WTC11 (cell line): ENCODE results near the gene RPLP1. TPM values are rescaled to one million over a fixed set of nuclear protein-coding genes. Genes with fewer than 3 reads are reported as not detected.

Experiments
- ATAC-seq: fragments of 200-7000 bp; cut with Tn5 transposase; 2 replicates; pipeline ENCODE4 v1.10.0; 2021; ENCODE audit warnings: mild to moderate bottlenecking, moderate library complexity
- CTCF ChIA-PET: fragments of 300-600 bp; sonication (Branson Sonifier 250); formaldehyde crosslinking; loops from one replicate; lab custom pipeline; 2021; ENCODE audit warnings: antibody characterized with exemption; lab: Charles Lee
- POLR2A ChIA-PET: fragments of 350-600 bp; sonication (Branson Sonifier 250); formaldehyde crosslinking; loops from one replicate; lab custom pipeline; 2021; ENCODE audit warnings: antibody characterized with exemption; lab: Charles Lee
- DNase-seq: peaks from one replicate; pipeline ENCODE4 v3.0.0; 2021; ENCODE audit warnings: low spot score
- H3K27ac Mint-ChIP-seq: 2 replicates; pipeline ENCODE4 v1.8.0; 2021; ENCODE audit warnings: mixed read lengths
- H3K27me3 Mint-ChIP-seq: 2 replicates; pipeline ENCODE4 v1.8.0; 2021; ENCODE audit warnings: low read depth, mild to moderate bottlenecking, moderate library complexity, mixed read lengths
- H3K36me3 Mint-ChIP-seq: 2 replicates; pipeline ENCODE4 v1.8.0; 2021; ENCODE audit warnings: mixed read lengths
- H3K4me1 Mint-ChIP-seq: 2 replicates; pipeline ENCODE4 v1.8.0; 2022; ENCODE audit warnings: mixed read lengths
- H3K4me3 Mint-ChIP-seq: 2 replicates; pipeline ENCODE4 v1.8.0; 2021; ENCODE audit warnings: mild to moderate bottlenecking, moderate library complexity, mixed read lengths
- H3K9me3 Mint-ChIP-seq: 2 replicates; pipeline ENCODE4 v1.8.0; 2021; ENCODE audit warnings: mixed read lengths
- ATF3 ChIP-seq: sonication (generic); formaldehyde crosslinking; conservative IDR thresholded peaks from 2 replicates; pipeline ENCODE4 v1.8.1; 2022; ENCODE audit warnings: mild to moderate bottlenecking, missing genetic modification reagents
- CREB1 ChIP-seq: sonication (generic); formaldehyde crosslinking; IDR thresholded peaks from 2 replicates; pipeline ENCODE4 v1.8.0; 2023; ENCODE audit warnings: mild to moderate bottlenecking, missing genetic modification reagents
- ELF4 ChIP-seq: sonication (generic); formaldehyde crosslinking; IDR thresholded peaks from 2 replicates; pipeline ENCODE4 v1.8.1; 2022; ENCODE audit warnings: low read depth, mild to moderate bottlenecking, moderate library complexity, missing genetic modification reagents
- FOXK1 ChIP-seq: sonication (generic); formaldehyde crosslinking; IDR thresholded peaks from 2 replicates; pipeline ENCODE4 v1.8.0; 2022; ENCODE audit warnings: mild to moderate bottlenecking, moderate library complexity, missing genetic modification reagents
- JAZF1 ChIP-seq: fragments of 250-450 bp; sonication (Bioruptor Pico); IDR thresholded peaks from 2 replicates; pipeline ENCODE4 v1.9.0; 2021; ENCODE audit warnings: moderate library complexity, mild to moderate bottlenecking, inconsistent platforms
- MLX ChIP-seq: sonication (generic); formaldehyde crosslinking; IDR thresholded peaks from 2 replicates; pipeline ENCODE4 v1.8.1; 2023; ENCODE audit warnings: mild to moderate bottlenecking, missing genetic modification reagents, moderate library complexity
- MYBL2 ChIP-seq: sonication (generic); formaldehyde crosslinking; IDR thresholded peaks from 2 replicates; pipeline ENCODE4 v1.8.1; 2023; ENCODE audit warnings: mild to moderate bottlenecking, moderate library complexity, missing genetic modification reagents
- NFE2L1 ChIP-seq: sonication (generic); formaldehyde crosslinking; IDR thresholded peaks from 2 replicates; pipeline ENCODE4 v1.8.1; 2023; ENCODE audit warnings: missing genetic modification reagents
- NFYB ChIP-seq: sonication (generic); formaldehyde crosslinking; conservative IDR thresholded peaks from 2 replicates; pipeline ENCODE4 v1.8.0; 2022; ENCODE audit warnings: low read depth, missing genetic modification reagents
- NR1H2 ChIP-seq: sonication (generic); formaldehyde crosslinking; IDR thresholded peaks from 2 replicates; pipeline ENCODE4 v1.9.0; 2021; ENCODE audit warnings: mild to moderate bottlenecking, moderate library complexity, missing genetic modification reagents
- OVOL2 ChIP-seq: fragments of 250-450 bp; sonication (Bioruptor Pico); IDR thresholded peaks from 2 replicates; pipeline ENCODE4 v1.9.0; 2021; ENCODE audit warnings: mild to moderate bottlenecking, borderline replicate concordance
- RELA ChIP-seq: sonication (generic); formaldehyde crosslinking; IDR thresholded peaks from 2 replicates; pipeline ENCODE4 v1.8.1; 2022; ENCODE audit warnings: missing genetic modification reagents, mild to moderate bottlenecking, borderline replicate concordance
- TCF7 ChIP-seq: sonication (generic); formaldehyde crosslinking; IDR thresholded peaks from 2 replicates; pipeline ENCODE4 v1.8.0; 2022; ENCODE audit warnings: mild to moderate bottlenecking, low read depth, missing genetic modification reagents, moderate library complexity
- TEAD1 ChIP-seq: sonication (generic); formaldehyde crosslinking; IDR thresholded peaks from 2 replicates; pipeline ENCODE4 v1.8.0; 2022; ENCODE audit warnings: mild to moderate bottlenecking, missing genetic modification reagents
- ZMAT4 ChIP-seq: fragments of 250-450 bp; sonication (Bioruptor Pico); IDR thresholded peaks from 2 replicates; pipeline ENCODE4 v1.9.0; 2021; ENCODE audit warnings: mild to moderate bottlenecking
- total RNA-seq: library from RNA; stranded (reverse); gene quantifications from 3 replicates; pipeline ENCODE4 v1.2.3, GENCODE V29; 2021
- TF ChIP-seq, protein P1 (sequence below): sonication (generic); formaldehyde crosslinking; IDR thresholded peaks from 2 replicates; pipeline ENCODE4 v1.8.0; 2022; ENCODE audit warnings: mild to moderate bottlenecking, missing genetic modification reagents
- TF ChIP-seq, protein P2 (sequence below): sonication (generic); formaldehyde crosslinking; IDR thresholded peaks from 2 replicates; pipeline ENCODE4 v1.8.0; 2022; ENCODE audit warnings: missing genetic modification reagents
- TF ChIP-seq, protein P3 (sequence below): sonication (generic); formaldehyde crosslinking; IDR thresholded peaks from 2 replicates; pipeline ENCODE4 v1.8.1; 2023; ENCODE audit warnings: mild to moderate bottlenecking, missing genetic modification reagents
- TF ChIP-seq, protein P4 (sequence below): sonication (generic); formaldehyde crosslinking; IDR thresholded peaks from 2 replicates; pipeline ENCODE4 v1.8.1; 2022; ENCODE audit warnings: low read depth, mild to moderate bottlenecking, moderate library complexity, missing genetic modification reagents, borderline replicate concordance
- TF ChIP-seq, protein P5 (sequence below): sonication (generic); formaldehyde crosslinking; IDR thresholded peaks from 2 replicates; pipeline ENCODE4 v1.8.1; 2023; ENCODE audit warnings: mild to moderate bottlenecking, missing genetic modification reagents

The RPLP1 gene
- total RNA-seq, 1 experiment from 2014 or later, result 2,441 TPM

- TF ChIP-seq, protein P1, sequence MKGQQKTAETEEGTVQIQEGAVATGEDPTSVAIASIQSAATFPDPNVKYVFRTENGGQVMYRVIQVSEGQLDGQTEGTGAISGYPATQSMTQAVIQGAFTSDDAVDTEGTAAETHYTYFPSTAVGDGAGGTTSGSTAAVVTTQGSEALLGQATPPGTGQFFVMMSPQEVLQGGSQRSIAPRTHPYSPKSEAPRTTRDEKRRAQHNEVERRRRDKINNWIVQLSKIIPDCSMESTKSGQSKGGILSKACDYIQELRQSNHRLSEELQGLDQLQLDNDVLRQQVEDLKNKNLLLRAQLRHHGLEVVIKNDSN, result no peak
- no peak for TF ChIP-seq OVOL2 (CRISPR knock-in tag)
Observed at GRCh38 chr15:69468241-69469121, 15.9 kb downstream of the RPLP1 start (continued).

DNA sequence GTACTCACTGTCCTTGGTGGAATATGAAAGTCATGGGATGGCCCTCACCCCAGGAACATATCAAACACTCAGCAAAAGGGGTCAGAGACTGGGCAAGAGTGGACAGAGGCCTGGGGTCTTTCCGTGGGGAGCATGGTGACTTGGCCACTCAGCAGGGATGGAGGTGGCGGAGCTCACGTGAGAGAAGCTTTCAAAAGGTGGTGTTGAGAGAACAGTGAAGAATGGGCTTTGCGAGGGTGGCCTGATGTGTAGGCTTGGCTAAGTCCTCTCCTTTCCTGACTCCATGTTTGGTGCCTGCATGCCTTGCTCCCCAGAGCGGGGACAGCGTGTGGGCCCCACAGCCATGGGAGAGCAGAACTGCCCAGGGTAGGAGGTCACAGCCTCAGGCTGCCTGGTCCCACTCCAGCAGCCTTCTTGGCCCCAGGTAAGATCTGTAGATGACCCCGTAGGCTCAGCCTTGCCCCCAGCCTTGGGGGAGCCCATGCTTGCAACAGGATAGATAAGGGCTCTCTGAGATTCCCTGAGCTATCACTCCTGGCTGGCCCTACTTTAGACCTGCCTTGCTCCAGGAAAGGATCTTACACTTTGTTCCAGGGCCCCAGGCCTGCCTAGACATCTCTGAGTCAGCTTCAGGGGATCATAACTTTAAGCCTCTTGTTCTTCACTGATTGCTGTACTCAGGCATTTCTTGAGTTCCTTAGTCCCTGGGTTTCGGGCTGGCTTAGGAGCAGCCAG is 17.0 kb downstream of the RPLP1 start:
- ATAC-seq, result no peak
- no peaks in the 10 kb centered on the region for H3K36me3 Mint-ChIP-seq

More for the DNA sequence above, 17.0 kb downstream of the RPLP1 start:
- no peaks in the 10 kb centered on the region for H3K4me1 Mint-ChIP-seq
- no peaks in the 10 kb centered on the region for H3K27me3 Mint-ChIP-seq
- H3K9me3 Mint-ChIP-seq, result no peaks in the 10 kb centered on the region
- H3K27ac Mint-ChIP-seq, result no peak overlapping the region
- no peak for TF ChIP-seq TCF7 (CRISPR knock-in tag)
- TF ChIP-seq RELA (CRISPR knock-in tag), result no peak
- no peak for TF ChIP-seq CREB1 (CRISPR knock-in tag)
- no peak for TF ChIP-seq NFE2L1 (CRISPR knock-in tag)
- TF ChIP-seq ELF4 (CRISPR knock-in tag), result no peak
- TF ChIP-seq, protein P2, sequence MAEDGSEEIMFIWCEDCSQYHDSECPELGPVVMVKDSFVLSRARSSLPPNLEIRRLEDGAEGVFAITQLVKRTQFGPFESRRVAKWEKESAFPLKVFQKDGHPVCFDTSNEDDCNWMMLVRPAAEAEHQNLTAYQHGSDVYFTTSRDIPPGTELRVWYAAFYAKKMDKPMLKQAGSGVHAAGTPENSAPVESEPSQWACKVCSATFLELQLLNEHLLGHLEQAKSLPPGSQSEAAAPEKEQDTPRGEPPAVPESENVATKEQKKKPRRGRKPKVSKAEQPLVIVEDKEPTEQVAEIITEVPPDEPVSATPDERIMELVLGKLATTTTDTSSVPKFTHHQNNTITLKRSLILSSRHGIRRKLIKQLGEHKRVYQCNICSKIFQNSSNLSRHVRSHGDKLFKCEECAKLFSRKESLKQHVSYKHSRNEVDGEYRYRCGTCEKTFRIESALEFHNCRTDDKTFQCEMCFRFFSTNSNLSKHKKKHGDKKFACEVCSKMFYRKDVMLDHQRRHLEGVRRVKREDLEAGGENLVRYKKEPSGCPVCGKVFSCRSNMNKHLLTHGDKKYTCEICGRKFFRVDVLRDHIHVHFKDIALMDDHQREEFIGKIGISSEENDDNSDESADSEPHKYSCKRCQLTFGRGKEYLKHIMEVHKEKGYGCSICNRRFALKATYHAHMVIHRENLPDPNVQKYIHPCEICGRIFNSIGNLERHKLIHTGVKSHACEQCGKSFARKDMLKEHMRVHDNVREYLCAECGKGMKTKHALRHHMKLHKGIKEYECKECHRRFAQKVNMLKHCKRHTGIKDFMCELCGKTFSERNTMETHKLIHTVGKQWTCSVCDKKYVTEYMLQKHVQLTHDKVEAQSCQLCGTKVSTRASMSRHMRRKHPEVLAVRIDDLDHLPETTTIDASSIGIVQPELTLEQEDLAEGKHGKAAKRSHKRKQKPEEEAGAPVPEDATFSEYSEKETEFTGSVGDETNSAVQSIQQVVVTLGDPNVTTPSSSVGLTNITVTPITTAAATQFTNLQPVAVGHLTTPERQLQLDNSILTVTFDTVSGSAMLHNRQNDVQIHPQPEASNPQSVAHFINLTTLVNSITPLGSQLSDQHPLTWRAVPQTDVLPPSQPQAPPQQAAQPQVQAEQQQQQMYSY (CRISPR knock-in tag), result no peak
- no peak for TF ChIP-seq MLX (CRISPR knock-in tag)
- TF ChIP-seq FOXK1 (CRISPR knock-in tag), result no peak
- no peak for TF ChIP-seq TEAD1 (CRISPR knock-in tag)
- TF ChIP-seq NFYB, result no peak
- TF ChIP-seq ATF3 (CRISPR knock-in tag), result no peak
- TF ChIP-seq JAZF1 (CRISPR knock-in tag), result no peak
- TF ChIP-seq, protein P3, sequence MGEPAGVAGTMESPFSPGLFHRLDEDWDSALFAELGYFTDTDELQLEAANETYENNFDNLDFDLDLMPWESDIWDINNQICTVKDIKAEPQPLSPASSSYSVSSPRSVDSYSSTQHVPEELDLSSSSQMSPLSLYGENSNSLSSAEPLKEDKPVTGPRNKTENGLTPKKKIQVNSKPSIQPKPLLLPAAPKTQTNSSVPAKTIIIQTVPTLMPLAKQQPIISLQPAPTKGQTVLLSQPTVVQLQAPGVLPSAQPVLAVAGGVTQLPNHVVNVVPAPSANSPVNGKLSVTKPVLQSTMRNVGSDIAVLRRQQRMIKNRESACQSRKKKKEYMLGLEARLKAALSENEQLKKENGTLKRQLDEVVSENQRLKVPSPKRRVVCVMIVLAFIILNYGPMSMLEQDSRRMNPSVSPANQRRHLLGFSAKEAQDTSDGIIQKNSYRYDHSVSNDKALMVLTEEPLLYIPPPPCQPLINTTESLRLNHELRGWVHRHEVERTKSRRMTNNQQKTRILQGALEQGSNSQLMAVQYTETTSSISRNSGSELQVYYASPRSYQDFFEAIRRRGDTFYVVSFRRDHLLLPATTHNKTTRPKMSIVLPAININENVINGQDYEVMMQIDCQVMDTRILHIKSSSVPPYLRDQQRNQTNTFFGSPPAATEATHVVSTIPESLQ (CRISPR knock-in tag), result no peak
- TF ChIP-seq ZMAT4 (CRISPR knock-in tag), result no peak
- TF ChIP-seq, protein P4, sequence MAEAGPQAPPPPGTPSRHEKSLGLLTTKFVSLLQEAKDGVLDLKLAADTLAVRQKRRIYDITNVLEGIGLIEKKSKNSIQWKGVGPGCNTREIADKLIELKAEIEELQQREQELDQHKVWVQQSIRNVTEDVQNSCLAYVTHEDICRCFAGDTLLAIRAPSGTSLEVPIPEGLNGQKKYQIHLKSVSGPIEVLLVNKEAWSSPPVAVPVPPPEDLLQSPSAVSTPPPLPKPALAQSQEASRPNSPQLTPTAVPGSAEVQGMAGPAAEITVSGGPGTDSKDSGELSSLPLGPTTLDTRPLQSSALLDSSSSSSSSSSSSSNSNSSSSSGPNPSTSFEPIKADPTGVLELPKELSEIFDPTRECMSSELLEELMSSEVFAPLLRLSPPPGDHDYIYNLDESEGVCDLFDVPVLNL, result no peak
- TF ChIP-seq MYBL2, result no peak
- TF ChIP-seq NR1H2 (CRISPR knock-in tag), result no peak
- TF ChIP-seq, protein P5, sequence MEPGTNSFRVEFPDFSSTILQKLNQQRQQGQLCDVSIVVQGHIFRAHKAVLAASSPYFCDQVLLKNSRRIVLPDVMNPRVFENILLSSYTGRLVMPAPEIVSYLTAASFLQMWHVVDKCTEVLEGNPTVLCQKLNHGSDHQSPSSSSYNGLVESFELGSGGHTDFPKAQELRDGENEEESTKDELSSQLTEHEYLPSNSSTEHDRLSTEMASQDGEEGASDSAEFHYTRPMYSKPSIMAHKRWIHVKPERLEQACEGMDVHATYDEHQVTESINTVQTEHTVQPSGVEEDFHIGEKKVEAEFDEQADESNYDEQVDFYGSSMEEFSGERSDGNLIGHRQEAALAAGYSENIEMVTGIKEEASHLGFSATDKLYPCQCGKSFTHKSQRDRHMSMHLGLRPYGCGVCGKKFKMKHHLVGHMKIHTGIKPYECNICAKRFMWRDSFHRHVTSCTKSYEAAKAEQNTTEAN, result no peak
- CTCF ChIA-PET, result interaction anchor here (5.6 kb wide), 1 partner anchor 7 kb away, joined by 40 read pairs; no protein-coding TSS in a partner anchor
- no peak overlapping the region for H3K4me3 Mint-ChIP-seq
- DNase-seq, result no peak
- POLR2A ChIA-PET, result no interaction called here
